Testis (tissue), 2 donors: ENCODE data around the gene SLC25A29.

Source experiments
- POLR2A ChIP-seq: fragments of 450-650 bp; IDR thresholded peaks from one replicate; pipeline ENCODE4 v1.6.1; 2017; ENCODE audit warnings: antibody characterized with exemption, mild to moderate bottlenecking, moderate library complexity
- TF ChIP-seq, protein P1 (sequence below), 3 experiments: fragments of 450-650 bp in 2 of 3; fragments of 200-600 bp in 1 of 3; sonication (generic) in 1 of 3; IDR thresholded peaks; one replicate each; pipeline ENCODE4 v1.5.1; 2016 to 2019; ENCODE audit warnings: antibody characterized with exemption in 3 of 3, mild to moderate bottlenecking in 2 of 3, moderate library complexity in 1 of 3

DNA sequence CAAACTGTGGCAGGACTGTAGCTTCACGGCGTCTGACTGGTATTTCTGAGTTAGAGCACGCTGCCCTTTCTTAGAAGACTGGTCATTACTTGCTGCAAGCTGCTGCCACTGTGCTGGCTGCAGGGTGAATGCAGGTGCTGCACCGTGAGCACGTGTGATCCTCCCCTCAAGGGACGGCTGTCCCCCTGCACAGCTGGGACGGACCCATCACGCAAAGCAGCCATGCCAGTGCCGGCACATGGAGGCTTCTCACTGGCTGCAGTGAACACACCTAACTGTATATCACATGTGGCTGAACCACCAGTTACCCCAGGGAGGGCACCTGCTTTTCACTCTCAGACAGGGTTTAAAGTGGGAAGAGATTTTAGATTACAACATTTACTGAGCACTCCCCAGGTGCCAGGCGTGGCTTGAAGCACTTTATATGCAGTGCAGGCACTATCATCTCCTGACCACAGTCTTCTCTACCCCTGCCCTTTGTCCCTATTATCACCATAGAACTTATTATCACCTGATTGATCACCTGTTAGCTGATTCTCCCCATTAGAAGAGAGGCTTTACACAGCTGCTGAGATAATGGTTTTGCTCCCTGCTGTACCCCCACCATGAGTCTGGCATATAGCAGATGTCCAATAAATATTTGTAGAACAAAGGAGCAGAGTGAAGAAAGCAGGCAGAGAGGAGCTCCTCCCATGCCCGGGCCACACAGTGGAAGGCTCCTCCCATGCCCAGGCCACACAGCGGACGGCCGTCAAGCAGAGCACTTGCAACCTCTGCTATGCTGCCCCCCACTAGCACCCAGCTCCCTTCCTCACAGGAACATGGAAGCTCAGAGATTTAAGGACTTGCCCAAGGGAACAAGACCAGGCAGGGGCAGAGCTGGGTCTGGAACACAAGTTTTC is 42.8 kb upstream of the SLC25A29 start:
- no peak for TF ChIP-seq POLR2A
- TF ChIP-seq, protein P1, sequence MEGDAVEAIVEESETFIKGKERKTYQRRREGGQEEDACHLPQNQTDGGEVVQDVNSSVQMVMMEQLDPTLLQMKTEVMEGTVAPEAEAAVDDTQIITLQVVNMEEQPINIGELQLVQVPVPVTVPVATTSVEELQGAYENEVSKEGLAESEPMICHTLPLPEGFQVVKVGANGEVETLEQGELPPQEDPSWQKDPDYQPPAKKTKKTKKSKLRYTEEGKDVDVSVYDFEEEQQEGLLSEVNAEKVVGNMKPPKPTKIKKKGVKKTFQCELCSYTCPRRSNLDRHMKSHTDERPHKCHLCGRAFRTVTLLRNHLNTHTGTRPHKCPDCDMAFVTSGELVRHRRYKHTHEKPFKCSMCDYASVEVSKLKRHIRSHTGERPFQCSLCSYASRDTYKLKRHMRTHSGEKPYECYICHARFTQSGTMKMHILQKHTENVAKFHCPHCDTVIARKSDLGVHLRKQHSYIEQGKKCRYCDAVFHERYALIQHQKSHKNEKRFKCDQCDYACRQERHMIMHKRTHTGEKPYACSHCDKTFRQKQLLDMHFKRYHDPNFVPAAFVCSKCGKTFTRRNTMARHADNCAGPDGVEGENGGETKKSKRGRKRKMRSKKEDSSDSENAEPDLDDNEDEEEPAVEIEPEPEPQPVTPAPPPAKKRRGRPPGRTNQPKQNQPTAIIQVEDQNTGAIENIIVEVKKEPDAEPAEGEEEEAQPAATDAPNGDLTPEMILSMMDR (IDR thresholded peaks at IDR 0.05) = no peak
